ENCODE data around the gene DNAL4.

DNAL4 gene

GRCh38 chr22:38758276-38758945 is 35.5 kb downstream of the DNAL4 start:
- no peak overlapping the region for H2AFZ ChIP-seq (ENCODE audit: low read depth, low read length)
- H3K27me3 ChIP-seq (ENCODE audit: insufficient read depth, low read length) = no peaks in the 10 kb centered on the region
- no peaks in the 10 kb centered on the region for H3K9me3 ChIP-seq (ENCODE audit: low read length)
- H3K4me3 ChIP-seq (ENCODE audit: low read length) = no peak overlapping the region
- peaks cover 2% of the 10 kb centered on the region for H3K36me3 ChIP-seq (ENCODE audit: insufficient read depth, low read length)
- H3K4me1 ChIP-seq (ENCODE audit: insufficient read depth, low read length) = peaks cover 47% of the 10 kb centered on the region

GRCh38 chr22:38757464-38757757 is 36.5 kb downstream of the DNAL4 start:
- Histone ChIP-seq H2AFZ (ENCODE audit: low read depth, low read length) (no peak overlapping the region), H3K9me3 (ENCODE audit: low read length) (no peaks in the 10 kb centered on the region), H3K4me3 (ENCODE audit: low read length) (no peak overlapping the region), H3K4me1 (ENCODE audit: insufficient read depth, low read length) (peaks cover 41% of the 10 kb centered on the region), H3K27me3 (ENCODE audit: insufficient read depth, low read length) (no peaks in the 10 kb centered on the region), H3K36me3 (ENCODE audit: insufficient read depth, low read length) (peaks cover 3% of the 10 kb centered on the region)

DNA sequence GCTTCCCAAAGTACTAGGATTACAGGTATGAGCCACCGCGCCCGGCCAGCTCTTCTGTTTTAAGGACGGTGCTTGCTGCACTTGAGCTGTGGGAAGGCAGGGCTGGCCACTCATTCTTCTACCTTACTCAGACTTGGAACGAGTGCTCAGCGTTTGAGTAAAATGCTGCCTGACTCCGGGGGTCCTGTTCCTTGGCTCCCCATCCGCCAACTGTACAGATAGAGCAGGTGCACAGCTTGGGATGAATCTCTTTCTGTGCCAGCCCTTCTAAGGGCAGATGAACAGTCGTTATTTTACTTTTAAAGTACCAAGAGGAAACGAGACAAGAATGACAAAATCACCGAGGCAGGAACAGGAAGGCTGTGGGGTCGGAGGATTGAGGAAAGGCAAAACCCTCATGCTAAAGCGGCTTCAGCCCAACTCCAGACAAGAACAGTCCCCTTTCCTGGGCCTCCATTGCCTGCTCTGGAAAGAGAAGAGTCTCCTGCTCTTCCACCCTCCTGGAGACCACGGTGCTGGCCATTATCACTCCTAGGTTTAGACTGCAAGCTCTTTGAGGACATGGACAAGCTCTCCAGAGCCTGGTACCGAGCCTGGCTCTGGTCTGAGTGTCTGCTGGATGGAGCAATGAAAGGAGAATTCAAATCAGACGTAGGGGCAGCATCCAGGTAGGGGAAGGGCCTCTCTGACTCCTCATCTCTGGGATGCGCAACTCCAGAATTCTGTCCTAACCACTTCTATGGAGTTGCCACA is 37.1 kb downstream of the DNAL4 start:
- H3K27me3 ChIP-seq (ENCODE audit: insufficient read depth, low read length) = no peaks in the 10 kb centered on the region
- peaks cover 8% of the 10 kb centered on the region for H3K36me3 ChIP-seq (ENCODE audit: insufficient read depth, low read length)
- peaks cover 39% of the 10 kb centered on the region for H3K4me1 ChIP-seq (ENCODE audit: insufficient read depth, low read length)
- peak overlapping the region; percentile 69 for H2AFZ ChIP-seq (ENCODE audit: low read depth, low read length)
- no peaks in the 10 kb centered on the region for H3K9me3 ChIP-seq (ENCODE audit: low read length)
- H3K4me3 ChIP-seq (ENCODE audit: low read length) = peak overlapping the region; percentile 59

DNA sequence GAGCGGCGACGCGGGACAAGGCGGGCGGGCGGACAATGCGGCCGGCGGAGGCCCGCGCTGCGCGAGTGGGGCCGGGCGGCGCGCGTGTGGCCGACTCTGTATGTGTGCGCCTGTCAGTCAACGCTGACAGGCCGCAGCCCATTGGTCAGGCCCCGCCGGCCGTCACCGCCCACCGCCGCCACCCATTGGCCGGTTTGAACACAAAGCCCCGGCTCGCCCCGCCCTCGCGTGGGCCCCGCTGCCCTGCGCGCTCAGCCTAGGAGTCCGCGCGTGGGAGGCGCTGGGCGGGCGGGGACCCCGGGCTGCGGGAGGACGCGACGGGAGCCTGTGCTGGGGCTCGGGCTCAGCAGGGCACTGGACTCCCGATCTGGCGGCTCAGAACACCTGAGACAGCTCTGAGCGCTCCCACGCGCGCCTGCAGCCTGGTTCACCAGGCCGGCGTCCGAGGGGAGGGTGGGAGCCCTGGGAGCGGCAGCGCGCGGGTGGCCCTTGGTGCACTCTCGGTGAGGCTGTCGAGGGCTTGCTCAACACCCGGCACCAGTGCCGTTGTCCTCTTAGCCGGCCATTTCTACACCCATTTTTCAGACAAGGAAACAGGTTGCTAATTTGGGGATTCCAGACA is 37.9 kb downstream of the DNAL4 start, which contains the start of gene SUN2:
TSS of gene SUN2 (minus strand) at position 88 of the 622 bp plus-strand sequence. CDS start 3,370 bp downstream, outside the sequence.
- peaks cover 39% of the 10 kb centered on the region for H3K4me1 ChIP-seq (ENCODE audit: insufficient read depth, low read length)
- H3K4me3 ChIP-seq (ENCODE audit: low read length) = peak within 1 kb of the TSS; percentile 59
- no peaks in the 10 kb centered on the region for H3K9me3 ChIP-seq (ENCODE audit: low read length)
- no peaks in the 10 kb centered on the region for H3K27me3 ChIP-seq (ENCODE audit: insufficient read depth, low read length)
- peaks cover 17% of the 10 kb centered on the region for H3K36me3 ChIP-seq (ENCODE audit: insufficient read depth, low read length)
- peak within 1 kb of the TSS; percentile 69 for H2AFZ ChIP-seq (ENCODE audit: low read depth, low read length)

DNA sequence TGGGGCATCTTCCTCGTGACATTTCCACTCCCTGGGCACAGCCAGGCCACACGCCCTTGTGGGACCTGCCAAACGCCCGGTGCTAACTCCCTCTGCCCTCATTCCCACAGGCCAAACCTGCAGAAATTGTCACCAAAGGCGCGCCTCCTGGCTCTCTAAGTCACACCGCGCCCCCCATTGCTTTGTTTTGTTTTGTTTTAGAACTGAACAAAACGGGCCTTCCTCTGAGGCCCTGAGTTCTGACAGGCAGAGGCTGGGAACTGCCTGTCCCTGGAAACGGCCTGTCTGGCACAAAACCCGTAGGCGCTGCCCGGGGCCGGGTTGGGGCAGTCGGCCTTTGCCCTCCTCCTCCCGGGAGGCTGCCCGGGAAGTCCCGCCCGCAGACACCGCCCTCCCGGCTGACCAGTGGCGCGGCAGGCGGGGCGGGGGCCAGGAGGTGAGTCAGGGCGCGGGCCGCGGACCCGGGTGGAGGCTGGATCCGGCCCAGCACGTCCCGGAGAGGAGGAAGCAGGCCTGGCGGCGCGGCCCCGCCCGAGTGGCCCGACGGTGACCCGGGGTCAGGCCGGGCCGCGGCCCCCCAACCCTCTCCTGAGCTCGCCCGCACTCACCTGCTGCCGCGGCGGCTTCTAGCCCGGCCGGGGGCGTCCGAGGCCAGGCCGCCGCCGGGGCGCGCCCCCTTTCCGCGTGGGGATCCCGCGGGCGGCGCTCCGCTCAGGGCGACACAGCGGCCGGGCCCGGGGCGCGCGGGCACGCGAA is 38.6 kb downstream of the DNAL4 start:
- Histone ChIP-seq H3K9me3 (ENCODE audit: low read length) (no peaks in the 10 kb centered on the region), H3K4me1 (ENCODE audit: insufficient read depth, low read length) (peaks cover 33% of the 10 kb centered on the region), H2AFZ (ENCODE audit: low read depth, low read length) (peak overlapping the region; percentile 66), H3K27me3 (ENCODE audit: insufficient read depth, low read length) (no peaks in the 10 kb centered on the region), H3K4me3 (ENCODE audit: low read length) (peak overlapping the region; percentile 59), H3K36me3 (ENCODE audit: insufficient read depth, low read length) (peaks cover 24% of the 10 kb centered on the region)

- peaks cover 29% of the 10 kb centered on the region for H3K4me1 ChIP-seq (ENCODE audit: insufficient read depth, low read length)
- H3K36me3 ChIP-seq (ENCODE audit: insufficient read depth, low read length) = peaks cover 29% of the 10 kb centered on the region
- H3K4me3 ChIP-seq (ENCODE audit: low read length) = peak overlapping the region; percentile 59
- peak overlapping the region; percentile 66 for H2AFZ ChIP-seq (ENCODE audit: low read depth, low read length)
- no peaks in the 10 kb centered on the region for H3K27me3 ChIP-seq (ENCODE audit: insufficient read depth, low read length)
- H3K9me3 ChIP-seq (ENCODE audit: low read length) = no peaks in the 10 kb centered on the region
These were observed 39.2 kb downstream of the DNAL4 start for GRCh38 chr22:38754751-38755154.

- Histone ChIP-seq H2AFZ (ENCODE audit: low read depth, low read length) (no peak overlapping the region), H3K27me3 (ENCODE audit: insufficient read depth, low read length) (no peaks in the 10 kb centered on the region), H3K4me1 (ENCODE audit: insufficient read depth, low read length) (peaks cover 29% of the 10 kb centered on the region), H3K9me3 (ENCODE audit: low read length) (no peaks in the 10 kb centered on the region), H3K36me3 (ENCODE audit: insufficient read depth, low read length) (peaks cover 35% of the 10 kb centered on the region), H3K4me3 (ENCODE audit: low read length) (peak overlapping the region; percentile 59)
These were observed 39.8 kb downstream of the DNAL4 start for GRCh38 chr22:38753948-38754750.

DNA sequence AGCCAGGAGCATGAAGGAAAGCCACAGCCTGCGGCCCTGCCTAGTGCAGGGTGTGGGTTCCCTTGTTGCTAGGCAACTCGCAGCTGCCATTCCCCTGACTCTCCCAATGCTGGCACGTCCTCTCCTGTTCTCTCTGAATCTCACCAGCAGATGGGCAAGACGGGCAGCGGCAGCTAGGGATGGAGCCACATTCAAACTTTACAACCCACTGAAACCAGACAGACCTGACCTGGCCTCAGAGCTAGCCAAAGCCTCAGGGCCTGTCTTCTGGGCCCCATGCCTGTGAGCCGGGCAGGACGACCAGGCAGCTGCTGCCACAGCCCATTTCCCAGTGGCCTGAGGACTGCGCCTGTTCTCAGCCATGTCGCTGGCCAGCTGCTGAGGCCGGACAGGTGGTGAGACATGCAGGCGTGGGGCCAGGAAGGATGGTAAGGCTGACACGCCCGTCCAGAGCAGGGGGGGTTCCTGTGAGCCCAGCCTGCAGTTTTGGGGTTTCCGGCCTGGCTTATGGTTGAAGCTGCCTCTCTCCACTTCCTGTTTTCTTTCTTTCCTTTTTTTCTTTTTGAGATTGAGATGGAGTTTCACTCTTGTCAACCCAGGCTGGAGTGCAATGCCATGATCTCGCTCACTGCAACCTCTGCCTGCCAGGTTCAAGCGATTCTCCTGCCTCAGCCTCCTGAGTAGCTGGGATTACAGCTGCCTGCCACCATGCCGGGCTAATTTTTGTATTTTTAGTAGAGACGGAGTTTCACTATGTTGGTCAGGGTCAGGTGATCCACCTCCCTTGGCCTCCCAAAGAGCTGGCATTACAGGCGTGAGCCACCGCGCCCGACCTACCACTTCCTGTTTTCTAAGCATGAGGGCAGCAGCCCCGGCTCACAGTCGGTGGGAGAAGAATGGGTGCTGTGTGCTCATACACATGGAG is 42.3 kb downstream of the DNAL4 start:
- peaks cover 52% of the 10 kb centered on the region for H3K36me3 ChIP-seq (ENCODE audit: insufficient read depth, low read length)
- H2AFZ ChIP-seq (ENCODE audit: low read depth, low read length) = no peak overlapping the region

GRCh38 chr22:38751066-38751421 is 42.9 kb downstream of the DNAL4 start:
- H3K9me3 ChIP-seq (ENCODE audit: low read length) = no peaks in the 10 kb centered on the region

More for the DNA sequence above, 42.3 kb downstream of the DNAL4 start:
- Histone ChIP-seq H3K4me3 (ENCODE audit: low read length) (no peak overlapping the region), H3K9me3 (ENCODE audit: low read length) (no peaks in the 10 kb centered on the region), H3K4me1 (ENCODE audit: insufficient read depth, low read length) (peaks cover 22% of the 10 kb centered on the region), H3K27me3 (ENCODE audit: insufficient read depth, low read length) (no peaks in the 10 kb centered on the region)

DNA sequence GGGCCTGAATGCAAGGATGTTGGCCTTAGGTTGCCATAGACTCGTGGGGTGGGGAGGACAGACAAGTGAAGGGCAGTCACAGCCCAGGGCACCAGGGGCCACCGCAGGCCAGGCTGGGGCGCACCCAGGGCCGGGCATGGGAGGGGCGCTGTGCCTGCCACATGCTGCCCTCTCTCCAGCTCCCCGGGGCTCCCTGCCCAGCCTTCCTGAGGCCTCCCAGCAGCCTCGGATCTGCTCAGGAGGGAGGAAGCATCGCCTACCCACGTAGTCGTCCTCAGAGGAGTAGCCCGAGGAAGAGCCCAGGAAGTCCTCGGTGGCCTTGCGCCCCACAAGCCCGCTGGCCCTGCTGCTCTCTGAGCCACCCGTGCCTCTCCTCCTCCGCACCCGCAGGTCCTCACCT is 43.3 kb downstream of the DNAL4 start:
- Histone ChIP-seq H3K4me3 (ENCODE audit: low read length) (no peak overlapping the region), H3K36me3 (ENCODE audit: insufficient read depth, low read length) (peaks cover 59% of the 10 kb centered on the region), H2AFZ (ENCODE audit: low read depth, low read length) (no peak overlapping the region), H3K27me3 (ENCODE audit: insufficient read depth, low read length) (no peaks in the 10 kb centered on the region), H3K4me1 (ENCODE audit: insufficient read depth, low read length) (peaks cover 16% of the 10 kb centered on the region), H3K9me3 (ENCODE audit: low read length) (no peaks in the 10 kb centered on the region)

More at GRCh38 chr22:38751066-38751421, 42.9 kb downstream of the DNAL4 start:
- no peak overlapping the region for H2AFZ ChIP-seq (ENCODE audit: low read depth, low read length)
- H3K4me1 ChIP-seq (ENCODE audit: insufficient read depth, low read length) = peaks cover 16% of the 10 kb centered on the region
- H3K36me3 ChIP-seq (ENCODE audit: insufficient read depth, low read length) = peaks cover 55% of the 10 kb centered on the region
- H3K4me3 ChIP-seq (ENCODE audit: low read length) = no peak overlapping the region
- H3K27me3 ChIP-seq (ENCODE audit: insufficient read depth, low read length) = no peaks in the 10 kb centered on the region

- Histone ChIP-seq H3K4me3 (ENCODE audit: low read length) (no peak overlapping the region), H3K27me3 (ENCODE audit: insufficient read depth, low read length) (no peaks in the 10 kb centered on the region), H3K9me3 (ENCODE audit: low read length) (no peaks in the 10 kb centered on the region), H3K36me3 (ENCODE audit: insufficient read depth, low read length) (peaks cover 64% of the 10 kb centered on the region), H3K4me1 (ENCODE audit: insufficient read depth, low read length) (peaks cover 14% of the 10 kb centered on the region), H2AFZ (ENCODE audit: low read depth, low read length) (no peak overlapping the region)
These were observed 43.8 kb downstream of the DNAL4 start for GRCh38 chr22:38750104-38750503.
